ENCODE results near the gene POLN. TPM values are rescaled to one million over a fixed set of nuclear protein-coding genes. Genes with fewer than 3 reads are reported as not detected.

The POLN gene
- total RNA-seq, 1 experiment from 2014 or later = 1.2 TPM

DNA sequence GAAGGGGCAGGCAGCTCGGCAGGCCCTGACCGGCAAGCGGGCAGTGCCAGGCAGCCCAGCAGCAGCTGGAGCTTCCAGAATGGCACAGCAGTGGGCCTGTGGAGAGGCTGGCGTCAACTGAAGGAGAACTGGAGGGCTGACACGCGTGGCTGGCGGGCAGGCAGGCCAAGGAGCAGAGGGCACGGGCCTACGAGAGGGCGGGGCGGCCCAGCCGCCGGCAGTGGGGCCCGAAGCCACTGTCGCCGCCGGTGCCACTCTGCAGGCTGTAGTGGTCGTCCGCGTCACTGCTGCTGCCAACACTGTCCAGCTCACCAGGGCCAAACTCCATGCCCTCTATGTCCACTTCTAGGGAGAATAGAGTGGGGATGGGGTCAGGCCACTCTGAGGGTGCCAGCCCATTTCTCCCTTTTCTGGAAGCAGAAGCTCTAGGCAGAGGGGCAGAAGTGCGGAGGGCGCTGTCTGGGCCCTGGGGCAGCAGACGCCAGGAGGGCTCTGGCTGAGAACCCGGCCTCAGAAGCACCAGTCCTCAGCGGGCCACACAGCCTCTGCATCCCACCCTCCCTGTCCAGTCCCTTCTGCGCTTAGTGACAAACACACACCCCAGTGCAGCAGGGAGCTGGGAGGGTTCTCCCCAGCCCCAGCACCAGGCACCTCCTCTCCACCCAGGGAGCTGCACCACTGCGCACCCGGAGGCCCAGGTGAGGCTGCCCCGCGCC, 8.6 kb upstream of the POLN start:
- no TSS peak for BruUV-seq (replicated peaks)
- no peaks in the 10 kb centered on the region for H3K4me1 ChIP-seq
- H3K4me3 ChIP-seq (ENCODE audit: low read depth, low read length) = no peak overlapping the region
- no peak for TF ChIP-seq CTCF (IDR thresholded peaks at IDR 0.05; ENCODE audit: insufficient read depth in 1 of 2, low read depth in 1 of 2, low read length in 1 of 2, severe bottlenecking in 1 of 2, unreplicated experiment in 1 of 2)
- H3K9me3 ChIP-seq = no peaks in the 10 kb centered on the region
- CTCF ChIA-PET = no interaction called here
- POLR2A ChIA-PET = no interaction called here
- no peaks in the 10 kb centered on the region for H3K9me3 Mint-ChIP-seq (ENCODE audit: unreplicated experiment)
- intact Hi-C loops (cut with micrococcal nuclease; ENCODE audit: unreplicated experiment) = no loop called here
- no peak overlapping the region for H3K4me3 Mint-ChIP-seq (ENCODE audit: unreplicated experiment)
- DNase-seq = peak in 1 of 2 experiments; percentile 0
- no peak overlapping the region for H3K27ac Mint-ChIP-seq (ENCODE audit: unreplicated experiment)
- H3K36me3 Mint-ChIP-seq (ENCODE audit: insufficient read depth, unreplicated experiment) = peaks cover 11% of the 10 kb centered on the region
- no peaks in the 10 kb centered on the region for H3K4me1 Mint-ChIP-seq (ENCODE audit: low read depth, unreplicated experiment)
- no peaks in the 10 kb centered on the region for H3K27me3 ChIP-seq (replicated peaks; ENCODE audit: control insufficient read depth, insufficient read depth, low read length)
- H3K36me3 ChIP-seq (ENCODE audit: control insufficient read depth, insufficient read depth, low read length) = no peaks in the 10 kb centered on the region
- no peaks in the 10 kb centered on the region for H3K27me3 Mint-ChIP-seq (ENCODE audit: insufficient read depth, unreplicated experiment)

DNA sequence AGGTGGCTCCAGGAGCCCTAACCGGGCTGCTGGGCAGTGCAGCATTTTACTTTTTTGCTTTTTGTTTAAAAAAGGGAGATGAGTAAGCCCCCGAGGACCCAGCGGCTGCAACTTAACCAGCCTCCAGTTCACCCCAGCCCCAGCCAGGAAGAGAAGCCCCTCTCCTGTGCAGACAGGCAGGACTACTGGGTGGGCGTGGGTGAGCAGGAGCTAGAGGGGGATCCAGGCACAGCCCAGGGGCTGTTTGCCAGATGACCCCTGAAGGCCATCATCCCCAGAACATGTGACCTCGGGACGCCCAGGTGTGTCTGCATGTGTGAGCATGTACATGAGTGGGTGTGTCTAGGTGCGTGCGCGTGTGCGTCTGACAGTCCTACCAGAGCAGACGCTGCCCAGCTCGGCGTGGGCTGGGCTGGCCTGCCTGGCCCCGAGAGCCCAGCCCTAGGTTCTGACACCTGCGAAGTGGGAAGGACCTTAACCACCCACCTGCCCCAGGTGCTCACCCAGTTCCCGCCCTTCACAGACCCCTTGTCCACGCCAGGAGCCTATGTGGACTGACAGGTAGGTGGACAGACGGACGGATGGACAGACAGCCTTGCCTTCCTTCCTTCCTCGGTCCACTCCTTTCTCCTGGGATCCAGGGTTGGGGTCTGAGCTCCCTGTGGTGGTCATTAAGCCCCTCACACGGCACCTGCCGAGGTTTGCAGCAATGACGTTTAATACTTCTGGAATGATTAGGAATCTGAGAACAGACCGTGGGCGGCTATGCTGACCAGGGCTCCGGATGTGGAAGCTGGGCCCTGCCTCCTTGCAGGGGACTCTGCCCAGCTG, 7.8 kb upstream of the POLN start:
- no peak overlapping the region for H3K27ac Mint-ChIP-seq (ENCODE audit: unreplicated experiment)
- H3K36me3 Mint-ChIP-seq (ENCODE audit: insufficient read depth, unreplicated experiment) = peaks cover 11% of the 10 kb centered on the region
- H3K4me3 Mint-ChIP-seq (ENCODE audit: unreplicated experiment) = no peak overlapping the region
- no peaks in the 10 kb centered on the region for H3K27me3 ChIP-seq (replicated peaks; ENCODE audit: control insufficient read depth, insufficient read depth, low read length)
- TF ChIP-seq CTCF (IDR thresholded peaks at IDR 0.05; ENCODE audit: insufficient read depth in 1 of 2, low read depth in 1 of 2, low read length in 1 of 2, severe bottlenecking in 1 of 2, unreplicated experiment in 1 of 2) = no peak
- CTCF ChIA-PET = no interaction called here
- no peaks in the 10 kb centered on the region for H3K9me3 ChIP-seq
- no peaks in the 10 kb centered on the region for H3K9me3 Mint-ChIP-seq (ENCODE audit: unreplicated experiment)
- no peaks in the 10 kb centered on the region for H3K36me3 ChIP-seq (ENCODE audit: control insufficient read depth, insufficient read depth, low read length)
- no peaks in the 10 kb centered on the region for H3K4me1 ChIP-seq
- no peak overlapping the region for H3K4me3 ChIP-seq (ENCODE audit: low read depth, low read length)
- H3K4me1 Mint-ChIP-seq (ENCODE audit: low read depth, unreplicated experiment) = no peaks in the 10 kb centered on the region
- POLR2A ChIA-PET = no interaction called here
- peak in 1 of 2 experiments; percentile 0 for DNase-seq
- no peaks in the 10 kb centered on the region for H3K27me3 Mint-ChIP-seq (ENCODE audit: insufficient read depth, unreplicated experiment)
- intact Hi-C loops (cut with micrococcal nuclease; ENCODE audit: unreplicated experiment) = loop anchor here (10.0 kb wide), 1 partner anchor 105 kb away; no protein-coding TSS in a partner anchor
- no TSS peak for BruUV-seq (replicated peaks)

GRCh38 chr4:2248821-2249261, 6.9 kb upstream of the POLN start:
- Mint-ChIP-seq H3K4me3 (ENCODE audit: unreplicated experiment) (no peak overlapping the region), H3K4me1 (ENCODE audit: low read depth, unreplicated experiment) (peaks cover 2% of the 10 kb centered on the region), H3K27me3 (ENCODE audit: insufficient read depth, unreplicated experiment) (no peaks in the 10 kb centered on the region), H3K9me3 (ENCODE audit: unreplicated experiment) (no peaks in the 10 kb centered on the region), H3K27ac (ENCODE audit: unreplicated experiment) (no peak overlapping the region), H3K36me3 (ENCODE audit: insufficient read depth, unreplicated experiment) (peaks cover 2% of the 10 kb centered on the region)
- Histone ChIP-seq H3K36me3 (ENCODE audit: control insufficient read depth, insufficient read depth, low read length) (no peaks in the 10 kb centered on the region), H3K4me3 (ENCODE audit: low read depth, low read length) (no peak overlapping the region), H3K9me3 (no peaks in the 10 kb centered on the region), H3K27me3 (replicated peaks; ENCODE audit: control insufficient read depth, insufficient read depth, low read length) (no peaks in the 10 kb centered on the region), H3K4me1 (no peaks in the 10 kb centered on the region)
- BruUV-seq (replicated peaks) = no TSS peak
- no peak for DNase-seq
- CTCF ChIA-PET = no interaction called here
- intact Hi-C loops (cut with micrococcal nuclease; ENCODE audit: unreplicated experiment) = loop anchor here (10.0 kb wide), 1 partner anchor 106 kb away; no protein-coding TSS in a partner anchor
- no peak for TF ChIP-seq CTCF (IDR thresholded peaks at IDR 0.05; ENCODE audit: insufficient read depth in 1 of 2, low read depth in 1 of 2, low read length in 1 of 2, severe bottlenecking in 1 of 2, unreplicated experiment in 1 of 2)
- POLR2A ChIA-PET = no interaction called here

All from Caco-2 (cell line).